Esophagus squamous epithelium (tissue), 4 donors: ENCODE measurements around the gene TLK2.
"Not testable (repeated sequence)": the region's sequence is repeated elsewhere in the genome, so short reads cannot be mapped to it uniquely, and the experiment has no call there.

Experiments
- POLR2A ChIP-seq, 4 donors: fragments of 450-650 bp; IDR thresholded peaks; one replicate each; pipeline ENCODE4 v1.6.1; 2017; ENCODE audit warnings: antibody characterized with exemption in 4 of 4, mild to moderate bottlenecking in 4 of 4, moderate library complexity in 3 of 4
- TF ChIP-seq, protein P1 (sequence below), 6 experiments: fragments of 450-650 bp in 4 of 6; fragments of 200-600 bp in 2 of 6; sonication (generic) in 2 of 6; IDR thresholded peaks; one replicate each; pipeline ENCODE4 v1.5.1; 2016 to 2019; ENCODE audit warnings: antibody characterized with exemption in 6 of 6, mild to moderate bottlenecking in 4 of 6, moderate library complexity in 4 of 6

DNA sequence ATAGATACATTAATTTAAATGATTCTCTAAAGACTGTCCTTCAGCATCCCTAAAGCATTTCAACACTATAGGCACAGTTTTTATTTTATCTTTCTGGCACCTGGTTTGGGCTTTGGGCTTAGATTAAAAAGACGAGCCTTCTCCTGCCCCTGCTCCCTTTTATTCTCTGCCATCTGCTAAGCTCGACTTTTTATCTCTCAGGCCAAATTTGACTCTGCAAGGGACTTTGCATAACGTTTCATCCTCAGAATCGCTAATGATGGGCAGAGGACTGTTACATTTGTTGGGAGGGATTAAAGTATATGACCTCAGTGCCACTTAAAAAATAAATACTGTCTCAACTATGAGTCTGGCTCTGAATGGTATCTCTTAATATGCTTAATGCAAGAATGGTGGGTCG is 25.6 kb upstream of the TLK2 start:
- TF ChIP-seq, protein P1, sequence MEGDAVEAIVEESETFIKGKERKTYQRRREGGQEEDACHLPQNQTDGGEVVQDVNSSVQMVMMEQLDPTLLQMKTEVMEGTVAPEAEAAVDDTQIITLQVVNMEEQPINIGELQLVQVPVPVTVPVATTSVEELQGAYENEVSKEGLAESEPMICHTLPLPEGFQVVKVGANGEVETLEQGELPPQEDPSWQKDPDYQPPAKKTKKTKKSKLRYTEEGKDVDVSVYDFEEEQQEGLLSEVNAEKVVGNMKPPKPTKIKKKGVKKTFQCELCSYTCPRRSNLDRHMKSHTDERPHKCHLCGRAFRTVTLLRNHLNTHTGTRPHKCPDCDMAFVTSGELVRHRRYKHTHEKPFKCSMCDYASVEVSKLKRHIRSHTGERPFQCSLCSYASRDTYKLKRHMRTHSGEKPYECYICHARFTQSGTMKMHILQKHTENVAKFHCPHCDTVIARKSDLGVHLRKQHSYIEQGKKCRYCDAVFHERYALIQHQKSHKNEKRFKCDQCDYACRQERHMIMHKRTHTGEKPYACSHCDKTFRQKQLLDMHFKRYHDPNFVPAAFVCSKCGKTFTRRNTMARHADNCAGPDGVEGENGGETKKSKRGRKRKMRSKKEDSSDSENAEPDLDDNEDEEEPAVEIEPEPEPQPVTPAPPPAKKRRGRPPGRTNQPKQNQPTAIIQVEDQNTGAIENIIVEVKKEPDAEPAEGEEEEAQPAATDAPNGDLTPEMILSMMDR (IDR thresholded peaks at IDR 0.05), result not testable (repeated sequence)
- not testable (repeated sequence) for TF ChIP-seq POLR2A (IDR thresholded peaks at IDR 0.05)
